ENCODE results near the gene ABHD12.

The ABHD12 gene

GRCh38 chr20:25297141-25297905 lies 93.3 kb downstream of the ABHD12 start:
- Histone ChIP-seq H3F3A (ENCODE audit: insufficient read depth) (no peaks in the 10 kb centered on the region), H3K36me3 (ENCODE audit: low read length) (no peaks in the 10 kb centered on the region), H3K9ac (ENCODE audit: low read length) (no peak overlapping the region), H3K4me3 (ENCODE audit: insufficient read depth, low read length, poor library complexity, severe bottlenecking) (no peak overlapping the region), H2AFZ (ENCODE audit: low read depth, low read length, severe bottlenecking) (no peak overlapping the region), H3K9me3 (ENCODE audit: insufficient read depth, low read length) (no peaks in the 10 kb centered on the region), H3K27ac (ENCODE audit: low read depth, low read length) (no peak overlapping the region), H3K9me2 (replicated peaks; ENCODE audit: insufficient read depth, low read length) (no peaks in the 10 kb centered on the region), H3K27me3 (ENCODE audit: low read length) (no peaks in the 10 kb centered on the region), H3K79me2 (ENCODE audit: insufficient read depth, low read length) (no peaks in the 10 kb centered on the region), H3K4me2 (ENCODE audit: low read depth, low read length, poor library complexity, severe bottlenecking) (no peak overlapping the region), H4K20me1 (ENCODE audit: low read depth, low read length) (no peaks in the 10 kb centered on the region)
- no peak for TF ChIP-seq CTCF (IDR thresholded peaks at IDR 0.05; ENCODE audit: insufficient read depth, low read length, poor library complexity, severe bottlenecking)
- no peak for TF ChIP-seq EZH2phosphoT487 (conservative IDR thresholded peaks at IDR 0.05; ENCODE audit: low read length)

- no peaks in the 10 kb centered on the region for H3F3A ChIP-seq (ENCODE audit: insufficient read depth)
- no peaks in the 10 kb centered on the region for H3K27me3 ChIP-seq (ENCODE audit: low read length)
- H3K9me3 ChIP-seq (ENCODE audit: insufficient read depth, low read length): no peaks in the 10 kb centered on the region
- H2AFZ ChIP-seq (ENCODE audit: low read depth, low read length, severe bottlenecking): no peak overlapping the region
- H3K79me2 ChIP-seq (ENCODE audit: insufficient read depth, low read length): no peaks in the 10 kb centered on the region
- H3K4me3 ChIP-seq (ENCODE audit: insufficient read depth, low read length, poor library complexity, severe bottlenecking): no peak overlapping the region
- H3K9ac ChIP-seq (ENCODE audit: low read length): no peak overlapping the region
- no peaks in the 10 kb centered on the region for H3K36me3 ChIP-seq (ENCODE audit: low read length)
- no peak overlapping the region for H3K4me2 ChIP-seq (ENCODE audit: low read depth, low read length, poor library complexity, severe bottlenecking)
- H3K9me2 ChIP-seq (replicated peaks; ENCODE audit: insufficient read depth, low read length): no peaks in the 10 kb centered on the region
- H4K20me1 ChIP-seq (ENCODE audit: low read depth, low read length): no peaks in the 10 kb centered on the region
- no peak overlapping the region for H3K27ac ChIP-seq (ENCODE audit: low read depth, low read length)
- TF ChIP-seq EZH2phosphoT487 (conservative IDR thresholded peaks at IDR 0.05; ENCODE audit: low read length): no peak
- peak; percentile 29 for TF ChIP-seq CTCF (IDR thresholded peaks at IDR 0.05; ENCODE audit: insufficient read depth, low read length, poor library complexity, severe bottlenecking)
Observed at GRCh38 chr20:25296094-25297093, 94.2 kb downstream of the ABHD12 start.

GRCh38 chr20:25295386-25296093 lies 95.1 kb downstream of the ABHD12 start:
- no peak overlapping the region for H3K9ac ChIP-seq (ENCODE audit: low read length)
- H3K9me2 ChIP-seq (replicated peaks; ENCODE audit: insufficient read depth, low read length): no peaks in the 10 kb centered on the region
- H2AFZ ChIP-seq (ENCODE audit: low read depth, low read length, severe bottlenecking): no peak overlapping the region
- H4K20me1 ChIP-seq (ENCODE audit: low read depth, low read length): no peaks in the 10 kb centered on the region
- no peak for TF ChIP-seq EZH2phosphoT487 (conservative IDR thresholded peaks at IDR 0.05; ENCODE audit: low read length)
- no peak for TF ChIP-seq CTCF (IDR thresholded peaks at IDR 0.05; ENCODE audit: insufficient read depth, low read length, poor library complexity, severe bottlenecking)
- no peaks in the 10 kb centered on the region for H3K9me3 ChIP-seq (ENCODE audit: insufficient read depth, low read length)
- H3K4me2 ChIP-seq (ENCODE audit: low read depth, low read length, poor library complexity, severe bottlenecking): no peak overlapping the region
- no peaks in the 10 kb centered on the region for H3K79me2 ChIP-seq (ENCODE audit: insufficient read depth, low read length)
- H3K4me3 ChIP-seq (ENCODE audit: insufficient read depth, low read length, poor library complexity, severe bottlenecking): no peak overlapping the region
- H3K27ac ChIP-seq (ENCODE audit: low read depth, low read length): no peak overlapping the region
- no peaks in the 10 kb centered on the region for H3K27me3 ChIP-seq (ENCODE audit: low read length)
- no peaks in the 10 kb centered on the region for H3K36me3 ChIP-seq (ENCODE audit: low read length)
- H3F3A ChIP-seq (ENCODE audit: insufficient read depth): no peaks in the 10 kb centered on the region

All from SU-DHL-6 (cell line).